Naive thymus-derived CD8-positive, alpha-beta T cell (primary cell): ENCODE measurements around the gene SNRPD3. TPM values are rescaled to one million over a fixed set of nuclear protein-coding genes. Genes with fewer than 3 reads are reported as not detected.
"Not testable (repeated sequence)": the region's sequence is repeated elsewhere in the genome, so short reads cannot be mapped to it uniquely, and the experiment has no call there.

ENCODE experiments used
- ATAC-seq, 2 donors: fragments of 150-1000 bp; cut with Tn5 transposase in 1 of 2; sonication (Bioruptor Pico), chemical (Tn5 transposase) in 1 of 2; 1 replicate in 1 of 2; 2 replicates in 1 of 2; pipeline ENCODE4 v1.10.0; 2021; ENCODE audit warnings: mild to moderate bottlenecking in 2 of 2, moderate library complexity in 2 of 2
- POLR2A ChIA-PET: fragments of 350-600 bp; sonication (Branson Sonifier 250); formaldehyde crosslinking; loops from one replicate; lab custom pipeline; 2021; ENCODE audit warnings: antibody characterized with exemption; lab: Charles Lee
- DNase-seq, 10 donors: peaks; one replicate each; pipeline versions ENCODE4 v3.0.0 to v3.0.0-alpha.2; 2020 to 2022
- H3K27ac Mint-ChIP-seq, 10 donors: one replicate each; pipeline ENCODE4 v1.8.0; 2020 to 2022; ENCODE audit warnings: mild to moderate bottlenecking in 10 of 10, mixed read lengths in 10 of 10, moderate library complexity in 4 of 10, inconsistent platforms in 1 of 10
- H3K27me3 Mint-ChIP-seq, 5 donors: one replicate each; pipeline ENCODE4 v1.8.0; 2021 to 2022; ENCODE audit warnings: mixed read lengths in 5 of 5
- H3K36me3 Mint-ChIP-seq, 3 donors: one replicate each; pipeline ENCODE4 v1.8.0; 2020 to 2022; ENCODE audit warnings: mixed read lengths in 3 of 3, mild to moderate bottlenecking in 2 of 3, inconsistent platforms in 1 of 3
- H3K4me1 Mint-ChIP-seq, 4 donors: one replicate each; pipeline ENCODE4 v1.8.0; 2021 to 2022; ENCODE audit warnings: mixed read lengths in 4 of 4
- H3K4me3 Mint-ChIP-seq, 10 donors: one replicate each; pipeline ENCODE4 v1.8.0; 2020 to 2022; ENCODE audit warnings: mild to moderate bottlenecking in 10 of 10, mixed read lengths in 10 of 10, moderate library complexity in 6 of 10, inconsistent platforms in 1 of 10
- H3K9me3 Mint-ChIP-seq, 9 donors: one replicate each; pipeline ENCODE4 v1.8.0; 2020 to 2022; ENCODE audit warnings: mixed read lengths in 9 of 9, mild to moderate bottlenecking in 3 of 9, inconsistent platforms in 1 of 9, moderate library complexity in 1 of 9
- polyA plus RNA-seq, 3 donors: library from polyadenylated mRNA; unstranded; fragments of 300-500 nt; fragmentation: Illumina TruSeq; gene quantifications; one replicate each; pipeline ENCODE4 v1.2.3, GENCODE V29; 2021
- total RNA-seq, 8 experiments: library from RNA in 2 of 8; stranded (reverse) in 2 of 8; gene quantifications; one replicate each; pipeline ENCODE4 v1.2.3 and lab custom pipeline; 2021 to 2026

SNRPD3 gene
- total and polyA plus RNA-seq, 5 experiments from 2014 or later: 81.8 to 103 (median 95.6) TPM

DNA sequence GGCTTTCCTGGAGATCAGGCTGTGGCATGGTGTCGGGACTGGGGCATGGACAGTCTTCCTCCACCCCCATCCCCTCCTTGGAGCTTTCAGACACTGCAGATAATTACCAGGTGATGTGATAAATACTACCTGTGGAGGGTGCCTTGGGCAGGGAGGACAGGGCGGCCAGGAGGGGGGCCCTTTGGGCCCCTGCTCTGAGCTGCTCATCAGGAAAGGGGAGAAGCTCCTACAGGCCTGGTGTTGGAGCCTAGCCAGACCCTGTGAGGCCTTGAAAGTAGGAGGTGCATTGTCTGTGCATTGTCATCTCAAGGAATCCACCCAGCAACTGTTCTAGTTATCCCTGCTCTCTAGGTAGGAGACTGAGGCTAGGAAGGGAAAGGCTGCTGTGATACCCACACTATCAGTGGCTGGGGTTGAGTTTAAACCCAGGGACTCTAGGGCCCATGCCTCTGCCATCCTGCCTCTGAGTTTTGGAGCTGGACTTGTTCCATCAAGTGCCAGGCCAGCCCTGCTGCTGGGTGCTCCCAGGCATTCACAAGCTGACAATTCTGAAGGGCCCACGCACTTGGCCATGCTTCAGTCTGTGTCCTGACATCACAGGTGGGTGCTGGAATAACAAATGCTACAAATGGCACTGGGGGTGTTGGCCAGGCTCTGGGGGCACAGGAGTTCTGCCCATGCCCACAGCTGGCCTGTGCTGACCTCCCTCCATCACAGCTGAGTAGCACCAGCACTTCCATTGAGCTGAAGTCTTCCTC lies 44.3 kb downstream of the SNRPD3 start:
- H3K9me3 Mint-ChIP-seq, H3K36me3 Mint-ChIP-seq, H3K27ac Mint-ChIP-seq, POLR2A ChIA-PET, DNase-seq, ATAC-seq, H3K4me3 Mint-ChIP-seq, H3K27me3 Mint-ChIP-seq: not testable (repeated sequence)
- H3K4me1 Mint-ChIP-seq: peaks cover 10 to 29% (median 21%) of the 10 kb centered on the region in 4 donors

DNA sequence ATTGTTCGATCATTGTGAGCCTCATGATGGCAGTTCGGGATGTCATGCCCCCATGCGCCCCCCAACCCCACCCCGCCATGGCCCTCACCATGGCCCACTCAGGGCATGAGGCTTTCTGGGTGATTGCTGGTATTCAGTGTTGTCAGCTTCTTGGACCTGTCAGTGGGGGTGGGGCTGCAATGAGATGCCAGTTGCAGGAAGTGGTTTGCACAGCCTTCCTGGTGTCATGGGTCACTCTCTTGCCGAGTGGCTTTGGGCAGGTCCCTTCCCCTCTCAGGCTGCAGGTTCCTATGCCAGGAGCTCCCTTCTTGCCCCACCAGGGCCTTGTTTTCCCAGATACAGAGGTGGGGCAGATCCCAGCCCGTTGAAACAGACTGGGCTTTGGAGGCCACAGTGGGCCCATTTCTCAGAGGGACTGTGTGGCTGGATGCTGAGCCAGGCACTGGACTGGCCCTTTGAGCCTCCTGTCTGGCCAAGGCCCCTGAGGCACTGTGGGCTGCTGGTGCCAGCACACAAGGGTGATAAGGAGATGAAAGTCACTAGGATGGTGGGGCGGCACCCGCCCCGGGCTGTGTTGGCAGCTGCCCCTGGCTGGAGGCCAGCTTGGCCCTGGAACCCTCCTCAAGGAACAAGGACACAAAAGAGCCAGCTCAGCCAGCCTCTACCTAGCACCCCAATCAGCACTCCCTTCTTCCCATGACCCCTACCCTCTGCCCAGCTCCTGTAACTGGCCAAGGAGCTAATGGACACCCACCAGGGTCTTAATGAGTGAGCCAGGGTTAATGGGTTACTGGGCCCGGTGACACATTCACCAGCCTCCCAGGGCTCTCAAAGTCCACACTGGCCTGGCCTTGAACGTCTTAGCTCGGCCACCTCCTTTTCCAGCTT lies 45.7 kb downstream of the SNRPD3 start:
- ATAC-seq (no peak), DNase-seq (no peak)
- Mint-ChIP-seq H3K27ac (no peak overlapping the region), H3K4me1 (peaks cover 10 to 29% (median 21%) of the 10 kb centered on the region in 4 donors), H3K4me3 (no peak overlapping the region), H3K27me3 (no peaks in the 10 kb centered on the region), H3K9me3 (no peaks in the 10 kb centered on the region), H3K36me3 (no peaks in the 10 kb centered on the region)
- POLR2A ChIA-PET: no interaction called here

DNA sequence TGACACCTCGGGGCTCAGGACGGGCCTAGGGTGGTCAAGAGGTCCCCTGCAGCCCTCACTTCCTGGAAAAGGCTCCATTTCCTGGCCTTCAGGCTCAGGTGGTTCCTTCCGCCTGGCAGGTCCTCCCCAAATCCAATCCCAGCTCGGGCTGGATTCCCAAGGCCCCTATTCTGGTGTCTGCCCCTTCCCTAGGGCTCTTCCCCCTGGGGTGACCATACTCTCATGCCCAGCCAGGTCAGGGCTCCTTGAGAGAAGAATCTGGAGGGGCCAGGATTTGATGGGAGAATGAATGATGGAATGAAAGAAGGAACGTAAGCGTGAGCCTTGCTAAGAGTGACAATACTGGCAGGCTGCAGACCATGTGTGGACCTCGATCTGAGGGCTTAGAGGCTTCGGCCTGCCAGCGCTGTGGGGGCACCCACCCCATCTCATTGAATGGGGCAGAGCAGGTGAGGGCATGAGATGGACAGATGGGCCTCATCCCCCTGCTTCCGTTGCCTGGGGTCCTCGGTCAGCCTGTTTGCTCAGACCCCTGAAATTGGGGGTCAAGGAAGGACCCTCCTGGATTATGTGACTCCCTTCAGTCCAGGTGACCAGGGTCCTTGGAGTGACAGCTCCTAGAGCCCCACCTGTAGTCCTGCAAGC lies 46.4 kb downstream of the SNRPD3 start:
- POLR2A ChIA-PET, ATAC-seq, H3K36me3 Mint-ChIP-seq, H3K4me3 Mint-ChIP-seq, H3K27ac Mint-ChIP-seq, DNase-seq, H3K27me3 Mint-ChIP-seq, H3K9me3 Mint-ChIP-seq: not testable (repeated sequence)
- H3K4me1 Mint-ChIP-seq: peaks cover 10 to 29% (median 21%) of the 10 kb centered on the region in 4 donors

DNA sequence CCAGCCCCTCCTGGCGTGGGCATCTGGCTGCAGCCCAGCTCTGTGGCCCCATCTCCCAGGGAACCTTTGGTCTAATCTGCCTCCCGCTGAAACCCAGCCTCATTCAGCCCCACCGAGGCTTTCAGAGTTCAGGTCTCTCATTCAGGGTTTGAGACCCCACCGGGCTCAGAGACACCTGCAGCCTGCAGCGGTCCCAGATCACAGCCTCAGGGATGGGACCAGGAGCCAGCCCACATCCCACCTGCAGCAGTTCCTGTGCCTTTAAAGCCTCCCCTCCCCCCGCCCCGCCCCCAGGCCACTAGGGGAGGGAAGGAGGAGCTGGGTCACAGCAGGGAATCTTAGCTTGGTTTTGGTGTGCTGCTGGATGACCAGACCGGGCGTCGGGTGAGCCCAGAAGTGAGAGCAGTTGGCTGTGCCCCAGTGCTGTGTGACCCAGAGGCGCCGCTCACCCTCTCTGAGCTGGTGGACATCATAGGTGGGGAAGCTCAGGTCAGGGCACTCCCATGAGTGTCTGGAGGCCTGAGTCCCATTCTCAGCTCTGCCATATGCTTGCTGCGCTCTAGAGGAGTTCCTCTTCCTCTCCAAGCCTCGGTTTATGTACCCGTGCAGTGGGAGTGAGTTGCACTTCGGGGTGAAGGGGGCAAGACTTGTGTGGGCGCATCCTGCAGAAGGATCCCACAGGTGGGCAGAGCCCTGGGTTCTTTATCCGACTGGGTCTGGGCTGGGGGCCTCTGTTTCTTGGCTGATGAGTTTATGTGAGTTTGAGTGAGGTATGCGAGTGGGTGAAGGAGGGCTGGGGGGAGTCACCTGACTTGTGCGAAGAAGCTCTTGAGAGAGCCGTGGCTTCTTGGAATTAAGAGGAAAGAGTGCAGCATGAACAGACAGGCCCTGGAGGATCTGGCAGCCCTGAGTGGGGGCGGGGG lies 47.3 kb downstream of the SNRPD3 start, which contains the start of gene GGT1:
GGT1 (plus strand) TSS at position 347 of the 923 bp plus-strand sequence. CDS start 7,889 bp downstream, outside the sequence.
- peaks cover 10 to 34% (median 26%) of the 10 kb centered on the region in 4 donors for H3K4me1 Mint-ChIP-seq
- DNase-seq, H3K36me3 Mint-ChIP-seq, H3K9me3 Mint-ChIP-seq, ATAC-seq, POLR2A ChIA-PET, H3K27me3 Mint-ChIP-seq: not testable (repeated sequence)
- H3K4me3 Mint-ChIP-seq: peak within 1 kb of the TSS; percentile 37 to 82 (median 69)
- H3K27ac Mint-ChIP-seq: peak within 1 kb of the TSS in 9 of 10 donors; percentile 5 to 89 (median 65)

DNA sequence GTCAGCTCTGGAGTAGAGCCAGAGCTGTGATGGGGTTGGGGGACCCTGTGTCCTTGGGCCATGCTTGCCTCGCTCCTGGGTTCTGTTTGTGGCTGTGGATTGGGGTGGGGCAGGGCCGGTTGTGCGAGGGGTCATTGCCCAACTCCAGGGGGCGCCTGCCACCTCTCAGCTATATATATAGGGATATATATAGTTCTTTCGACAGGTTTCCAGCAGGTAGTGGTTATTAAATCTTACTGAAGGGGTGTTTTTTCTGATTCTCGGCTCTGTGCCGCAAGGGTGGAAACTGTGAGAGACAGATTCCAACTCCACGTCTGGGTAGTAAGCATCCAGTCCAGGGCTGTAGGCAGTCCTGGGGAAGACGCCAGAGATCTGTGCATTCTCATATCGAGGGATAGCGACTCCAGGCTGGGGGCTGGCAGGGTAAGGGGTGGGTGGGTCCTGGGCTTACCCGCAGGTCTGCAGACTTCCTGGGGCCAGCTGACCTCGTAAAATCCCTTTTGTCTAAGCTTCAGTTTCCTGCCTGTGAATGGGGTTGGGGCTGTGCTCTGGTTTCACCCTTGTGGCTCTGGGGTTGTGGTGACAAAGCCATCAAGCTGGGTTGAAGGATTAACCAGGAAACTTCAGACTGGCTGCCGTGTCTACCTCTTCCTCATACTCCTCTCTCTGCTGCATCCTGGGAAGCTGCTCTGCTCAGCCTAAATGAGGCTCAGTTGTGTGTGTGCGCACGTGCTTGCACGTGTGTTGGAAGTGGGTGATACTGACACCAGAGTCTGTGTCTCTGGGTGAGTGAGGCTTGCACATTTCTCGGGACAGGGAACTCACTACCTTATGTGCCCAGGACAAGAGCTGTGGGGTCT lies 48.2 kb downstream of the SNRPD3 start:
- peak overlapping the region; percentile 37 to 82 (median 69) for H3K4me3 Mint-ChIP-seq
- H3K9me3 Mint-ChIP-seq, POLR2A ChIA-PET, H3K36me3 Mint-ChIP-seq, H3K27me3 Mint-ChIP-seq: not testable (repeated sequence)
- peaks cover 10 to 34% (median 26%) of the 10 kb centered on the region in 4 donors for H3K4me1 Mint-ChIP-seq
- ATAC-seq (peak; percentile 66 to 78), DNase-seq (peak in 2 of 10 donors; percentile 13 to 19)
- peak overlapping the region in 8 of 10 donors; percentile 5 to 83 (median 54) for H3K27ac Mint-ChIP-seq

DNA sequence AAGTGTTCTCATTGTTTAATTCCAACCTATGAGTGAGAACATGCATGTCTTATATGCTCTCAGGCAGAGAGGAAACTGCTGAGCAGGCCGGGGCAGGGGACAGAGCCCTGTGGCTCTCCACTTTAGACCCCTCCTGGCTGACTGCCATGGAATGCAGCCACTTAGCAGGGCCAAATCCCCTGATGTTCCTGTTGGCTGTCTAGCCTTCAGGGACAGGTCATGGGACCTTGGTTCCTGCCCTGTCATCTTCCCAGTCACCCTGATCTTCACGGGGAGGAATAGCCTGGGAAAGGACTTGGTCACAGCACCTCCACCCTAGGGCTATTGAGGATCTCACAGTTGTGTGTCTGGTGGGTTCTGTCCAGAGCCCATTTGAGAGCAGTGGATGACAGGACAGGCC lies 50.5 kb downstream of the SNRPD3 start:
- H3K4me3 Mint-ChIP-seq, DNase-seq, ATAC-seq, POLR2A ChIA-PET, H3K27ac Mint-ChIP-seq, H3K27me3 Mint-ChIP-seq, H3K9me3 Mint-ChIP-seq, H3K36me3 Mint-ChIP-seq: not testable (repeated sequence)
- H3K4me1 Mint-ChIP-seq: peaks cover 10 to 28% (median 23%) of the 10 kb centered on the region in 4 donors

DNA sequence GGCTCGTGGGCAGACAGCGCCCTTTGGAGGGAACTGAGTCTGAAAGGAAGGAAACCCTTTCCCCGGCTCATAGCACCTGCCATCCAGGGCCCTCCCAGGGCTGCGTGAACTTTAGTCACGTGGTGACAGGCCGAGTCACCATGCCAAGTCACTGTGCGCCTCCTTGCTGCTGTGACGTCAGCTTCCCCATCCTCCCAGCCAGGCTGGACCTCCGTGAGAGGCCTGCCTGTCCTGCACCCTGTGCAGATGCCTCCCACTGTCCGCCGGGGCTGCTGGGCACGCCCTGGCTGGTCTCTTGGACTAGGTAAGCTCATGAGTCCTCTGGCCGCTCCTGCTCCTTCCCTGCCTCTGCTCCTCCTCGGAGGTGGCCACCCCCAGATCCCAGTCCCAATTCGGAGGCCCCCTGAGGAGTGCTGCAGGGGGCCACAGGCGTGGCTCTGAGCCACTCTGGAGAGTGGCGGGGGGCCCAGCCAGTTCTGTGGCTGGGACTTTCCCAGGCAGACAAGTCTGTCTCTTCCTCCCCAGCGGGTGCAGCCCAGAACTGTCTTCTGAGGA lies 51.7 kb downstream of the SNRPD3 start:
- H3K9me3 Mint-ChIP-seq, H3K27me3 Mint-ChIP-seq, H3K36me3 Mint-ChIP-seq, POLR2A ChIA-PET: not testable (repeated sequence)
- peak in 1 of 2 donors; percentile 31 for ATAC-seq
- H3K27ac Mint-ChIP-seq: peak overlapping the region in 4 of 10 donors; percentile 65 to 92 (median 84)
- peak in 1 of 10 donors; percentile 15 for DNase-seq
- H3K4me1 Mint-ChIP-seq: peaks cover 10 to 22% (median 21%) of the 10 kb centered on the region in 4 donors
- H3K4me3 Mint-ChIP-seq: peak overlapping the region in 6 of 10 donors; percentile 26 to 80 (median 68)

DNA sequence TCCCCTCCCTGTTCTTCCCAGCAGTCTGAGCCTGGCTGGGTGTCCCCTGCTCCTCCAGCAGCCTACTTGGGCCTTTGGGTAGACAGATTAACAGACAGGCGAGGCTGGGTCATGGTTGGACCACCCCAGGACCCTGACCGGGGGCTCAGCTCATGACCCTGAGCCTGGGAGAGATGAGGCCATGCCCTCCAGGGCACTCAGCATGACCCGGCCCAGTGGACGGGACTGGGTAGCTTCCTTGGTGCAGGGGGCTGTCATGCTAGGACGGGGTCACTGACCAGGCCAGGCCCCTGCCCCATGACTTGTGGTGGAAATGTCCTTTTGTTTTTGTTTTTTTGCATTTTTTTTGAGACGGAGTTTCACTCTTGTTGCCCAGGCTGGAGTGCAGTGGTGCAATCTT lies 52.5 kb downstream of the SNRPD3 start:
- DNase-seq, POLR2A ChIA-PET, H3K4me3 Mint-ChIP-seq, H3K36me3 Mint-ChIP-seq, H3K9me3 Mint-ChIP-seq, H3K27me3 Mint-ChIP-seq, H3K27ac Mint-ChIP-seq, ATAC-seq: not testable (repeated sequence)
- peaks cover 9 to 19% (median 18%) of the 10 kb centered on the region in 4 donors for H3K4me1 Mint-ChIP-seq

DNA sequence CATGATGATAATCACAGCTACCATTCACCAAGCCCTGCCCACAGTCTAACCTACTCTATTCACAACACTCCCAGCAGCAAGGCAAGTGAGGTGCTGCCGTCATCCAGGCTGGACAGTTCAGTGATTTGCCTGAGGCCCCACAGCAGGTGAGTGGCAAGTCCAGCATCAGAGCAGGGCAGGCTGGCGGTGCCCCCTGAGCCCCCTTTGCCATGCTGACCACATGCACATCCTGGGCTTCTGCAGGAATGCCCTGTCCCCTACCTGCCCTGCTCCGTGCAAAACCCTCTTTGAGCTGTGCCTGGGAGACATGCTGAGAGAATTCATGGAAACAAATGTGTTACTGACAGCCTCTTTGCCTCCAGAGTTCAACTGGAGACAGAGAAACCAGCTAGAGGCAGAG lies 54.1 kb downstream of the SNRPD3 start:
- H3K27ac Mint-ChIP-seq, H3K9me3 Mint-ChIP-seq, DNase-seq, H3K27me3 Mint-ChIP-seq, POLR2A ChIA-PET, ATAC-seq, H3K4me1 Mint-ChIP-seq, H3K36me3 Mint-ChIP-seq, H3K4me3 Mint-ChIP-seq: not testable (repeated sequence)

DNA sequence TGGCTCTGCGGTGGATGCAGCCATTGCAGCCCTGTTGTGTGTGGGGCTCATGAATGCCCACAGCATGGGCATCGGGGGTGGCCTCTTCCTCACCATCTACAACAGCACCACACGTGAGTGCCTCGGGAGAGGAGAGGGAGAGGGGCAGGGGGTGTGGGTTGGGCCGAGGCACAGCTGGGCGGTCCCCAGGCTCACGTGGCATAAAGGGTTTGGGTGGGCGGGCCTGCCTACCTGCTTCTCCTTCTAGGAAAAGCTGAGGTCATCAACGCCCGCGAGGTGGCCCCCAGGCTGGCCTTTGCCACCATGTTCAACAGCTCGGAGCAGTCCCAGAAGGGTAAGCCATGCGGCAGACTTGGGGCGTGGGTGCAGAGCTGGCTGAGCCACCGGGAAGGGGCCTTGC lies 59.0 kb downstream of the SNRPD3 start:
- not testable (repeated sequence) for H3K9me3 Mint-ChIP-seq

DNA sequence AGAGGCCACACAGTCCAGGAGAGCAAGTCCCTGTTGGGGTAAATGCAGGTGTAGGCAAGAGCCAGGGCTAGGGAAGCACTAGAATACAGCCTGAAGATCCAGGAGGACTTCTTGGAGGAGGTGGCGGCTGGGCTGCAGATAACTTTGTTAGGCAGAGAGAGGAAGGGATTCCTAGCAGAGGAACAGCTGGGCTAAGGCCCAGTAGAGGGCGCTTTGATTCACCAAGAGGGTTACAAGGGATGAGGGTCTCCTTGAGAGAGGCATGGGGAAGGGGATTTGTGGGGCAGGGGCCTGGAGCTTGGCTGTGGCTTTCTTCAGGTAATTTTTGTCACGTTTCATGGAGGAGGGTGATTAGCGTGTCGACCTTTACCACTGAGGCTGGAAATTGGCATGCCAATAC lies 65.4 kb downstream of the SNRPD3 start:
- H3K9me3 Mint-ChIP-seq: not testable (repeated sequence)
- H3K27ac Mint-ChIP-seq: peak overlapping the region in 1 of 10 donors; percentile 43

More for the DNA sequence above, 59.0 kb downstream of the SNRPD3 start:
- H3K36me3 Mint-ChIP-seq, H3K27ac Mint-ChIP-seq, POLR2A ChIA-PET, H3K27me3 Mint-ChIP-seq, H3K4me3 Mint-ChIP-seq, DNase-seq, ATAC-seq, H3K4me1 Mint-ChIP-seq: not testable (repeated sequence)

More for the DNA sequence above, 65.4 kb downstream of the SNRPD3 start:
- H3K4me3 Mint-ChIP-seq, H3K27me3 Mint-ChIP-seq, DNase-seq, H3K36me3 Mint-ChIP-seq, ATAC-seq, POLR2A ChIA-PET: not testable (repeated sequence)
- peaks cover 0 to 13% (median 7%) of the 10 kb centered on the region in 4 donors for H3K4me1 Mint-ChIP-seq
